Ishikawa (cell line): ENCODE data around the gene STK32C.
A peak's percentile ranks its signal among the peaks of the same experiment; 100 is the strongest.

Experiments used
- CEBPB ChIP-seq: IDR thresholded peaks from 2 replicates; pipeline ENCODE4 v1.6.1; 2012
- CREB1 ChIP-seq: IDR thresholded peaks from 2 replicates; pipeline ENCODE4 v1.6.1; 2012; ENCODE audit warnings: low read depth
- EGR1 ChIP-seq: IDR thresholded peaks from 2 replicates; pipeline ENCODE4 v1.6.1; 2012
- EP300 ChIP-seq: IDR thresholded peaks from 2 replicates; pipeline ENCODE4 v1.6.1; 2012; ENCODE audit warnings: borderline replicate concordance
- FOXM1 ChIP-seq: IDR thresholded peaks from 2 replicates; pipeline ENCODE4 v1.6.1; 2012; ENCODE audit warnings: low read depth, borderline replicate concordance
- NFIC ChIP-seq: IDR thresholded peaks from 2 replicates; pipeline ENCODE4 v1.6.1; 2012
- TAF1 ChIP-seq: IDR thresholded peaks from 2 replicates; pipeline ENCODE4 v1.6.1; 2012; ENCODE audit warnings: low read depth, mild to moderate bottlenecking
- TCF12 ChIP-seq: IDR thresholded peaks from 2 replicates; pipeline ENCODE4 v1.6.1; 2012; ENCODE audit warnings: low read depth
- TEAD4 ChIP-seq: IDR thresholded peaks from 2 replicates; pipeline ENCODE4 v1.6.1; 2012
- YY1 ChIP-seq: IDR thresholded peaks from 2 replicates; pipeline ENCODE4 v1.6.1; 2012; ENCODE audit warnings: low read depth
- ZBTB7A ChIP-seq: IDR thresholded peaks from 2 replicates; pipeline ENCODE4 v1.6.1; 2012; ENCODE audit warnings: low read depth
- TF ChIP-seq, protein P1 (sequence below): IDR thresholded peaks from 2 replicates; pipeline ENCODE4 v1.6.1; 2012
- TF ChIP-seq, protein P2 (sequence below): IDR thresholded peaks from 2 replicates; pipeline ENCODE4 v1.6.1; 2012; ENCODE audit warnings: low read depth, mild to moderate bottlenecking
- TF ChIP-seq, protein P3 (sequence below): IDR thresholded peaks from 2 replicates; pipeline ENCODE4 v1.6.1; 2012

STK32C gene

DNA sequence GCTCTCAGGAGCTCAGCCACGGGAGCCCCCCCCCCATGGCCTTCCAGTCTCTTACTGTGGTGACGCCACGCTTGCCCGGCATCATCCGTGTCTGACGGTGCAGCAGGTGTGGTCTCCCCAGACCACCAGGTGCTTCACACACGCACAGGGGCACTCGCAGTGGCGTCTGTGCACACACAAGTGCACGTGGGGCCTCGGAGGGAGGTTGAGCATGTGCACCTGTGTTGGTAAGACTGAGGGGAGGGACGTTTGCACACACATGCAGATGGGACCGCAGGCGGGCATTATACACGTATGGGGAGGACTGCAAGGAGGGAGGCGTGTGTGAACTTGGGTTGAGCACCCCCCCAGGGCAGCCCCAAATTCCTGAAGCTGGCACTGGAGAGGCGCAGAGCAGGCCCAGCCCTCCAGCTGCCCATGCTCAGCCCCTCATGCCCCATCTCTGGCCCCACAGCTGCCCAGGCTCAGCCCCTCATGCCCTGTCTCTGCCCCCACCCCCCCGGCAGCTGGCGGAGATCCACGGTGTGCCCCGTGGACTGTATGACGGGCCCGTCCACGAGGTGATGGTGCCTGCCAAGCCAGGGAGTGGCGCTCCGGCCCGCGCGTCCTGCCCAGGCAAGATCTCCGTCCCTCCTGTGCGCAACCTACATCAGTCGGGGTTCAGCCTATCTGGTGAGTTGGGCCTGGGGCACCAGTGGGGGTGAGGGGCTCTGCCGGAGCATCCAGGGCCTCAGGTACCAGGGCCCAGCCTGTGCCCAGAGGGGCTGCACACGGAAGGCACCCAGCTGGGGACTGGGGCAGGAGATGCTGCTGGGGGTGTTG, 104.3 kb downstream of the STK32C start:
- TF ChIP-seq ZBTB7A (no peak), YY1 (no peak), CREB1 (no peak), EGR1 (no peak), CEBPB (no peak), EP300 (no peak)

- no peak for TF ChIP-seq TCF12
These were observed 105.4 kb downstream of the STK32C start for GRCh38 chr10:132202070-132202970.

- TF ChIP-seq ZBTB7A (0 out of 2 replicates have a peak, but pooled peaks have one; percentile 40), CREB1 (no peak)
These were observed 106.4 kb downstream of the STK32C start for GRCh38 chr10:132201111-132201969.

DNA sequence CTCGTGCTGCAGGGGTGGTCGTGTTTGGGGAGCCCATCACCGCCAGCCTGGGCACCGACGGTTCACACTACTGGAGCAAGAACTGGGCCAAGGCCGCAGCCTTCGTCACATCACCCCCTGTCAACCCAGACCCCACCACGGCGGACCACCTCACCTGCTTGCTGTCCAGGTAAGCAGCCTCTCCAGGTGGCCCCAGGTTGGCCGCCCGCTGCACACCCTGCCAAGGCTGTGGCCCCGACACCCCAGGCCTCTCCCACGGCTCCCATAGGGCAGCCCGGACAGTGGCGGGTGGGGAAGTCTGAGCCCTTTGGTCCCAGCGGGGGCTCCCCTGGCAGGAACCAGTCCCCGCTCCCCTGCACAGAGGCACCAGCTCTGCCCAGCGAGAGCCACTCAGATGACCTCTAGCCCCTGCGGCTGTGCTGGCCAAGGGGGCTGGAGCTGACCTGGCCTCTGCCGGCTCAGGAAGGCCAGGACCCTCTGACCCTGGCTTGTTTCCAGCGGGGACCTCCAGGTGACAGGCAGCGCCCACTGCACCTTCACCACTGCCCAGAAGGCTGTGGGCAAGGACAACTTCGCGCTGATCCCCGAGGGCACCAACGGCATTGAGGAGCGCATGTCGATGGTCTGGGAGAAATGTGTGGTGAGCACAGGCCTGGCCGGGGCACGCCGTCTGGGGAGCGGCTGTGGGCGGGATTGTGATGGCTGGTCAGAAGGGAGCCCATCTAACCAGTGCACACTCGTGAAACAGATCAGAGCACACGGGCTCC, 107.2 kb downstream of the STK32C start:
- TF ChIP-seq TEAD4: no peak
- TF ChIP-seq, protein P1, sequence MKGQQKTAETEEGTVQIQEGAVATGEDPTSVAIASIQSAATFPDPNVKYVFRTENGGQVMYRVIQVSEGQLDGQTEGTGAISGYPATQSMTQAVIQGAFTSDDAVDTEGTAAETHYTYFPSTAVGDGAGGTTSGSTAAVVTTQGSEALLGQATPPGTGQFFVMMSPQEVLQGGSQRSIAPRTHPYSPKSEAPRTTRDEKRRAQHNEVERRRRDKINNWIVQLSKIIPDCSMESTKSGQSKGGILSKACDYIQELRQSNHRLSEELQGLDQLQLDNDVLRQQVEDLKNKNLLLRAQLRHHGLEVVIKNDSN: no peak
- TF ChIP-seq EP300: no peak
- no peak for TF ChIP-seq EGR1
- TF ChIP-seq, protein P2, sequence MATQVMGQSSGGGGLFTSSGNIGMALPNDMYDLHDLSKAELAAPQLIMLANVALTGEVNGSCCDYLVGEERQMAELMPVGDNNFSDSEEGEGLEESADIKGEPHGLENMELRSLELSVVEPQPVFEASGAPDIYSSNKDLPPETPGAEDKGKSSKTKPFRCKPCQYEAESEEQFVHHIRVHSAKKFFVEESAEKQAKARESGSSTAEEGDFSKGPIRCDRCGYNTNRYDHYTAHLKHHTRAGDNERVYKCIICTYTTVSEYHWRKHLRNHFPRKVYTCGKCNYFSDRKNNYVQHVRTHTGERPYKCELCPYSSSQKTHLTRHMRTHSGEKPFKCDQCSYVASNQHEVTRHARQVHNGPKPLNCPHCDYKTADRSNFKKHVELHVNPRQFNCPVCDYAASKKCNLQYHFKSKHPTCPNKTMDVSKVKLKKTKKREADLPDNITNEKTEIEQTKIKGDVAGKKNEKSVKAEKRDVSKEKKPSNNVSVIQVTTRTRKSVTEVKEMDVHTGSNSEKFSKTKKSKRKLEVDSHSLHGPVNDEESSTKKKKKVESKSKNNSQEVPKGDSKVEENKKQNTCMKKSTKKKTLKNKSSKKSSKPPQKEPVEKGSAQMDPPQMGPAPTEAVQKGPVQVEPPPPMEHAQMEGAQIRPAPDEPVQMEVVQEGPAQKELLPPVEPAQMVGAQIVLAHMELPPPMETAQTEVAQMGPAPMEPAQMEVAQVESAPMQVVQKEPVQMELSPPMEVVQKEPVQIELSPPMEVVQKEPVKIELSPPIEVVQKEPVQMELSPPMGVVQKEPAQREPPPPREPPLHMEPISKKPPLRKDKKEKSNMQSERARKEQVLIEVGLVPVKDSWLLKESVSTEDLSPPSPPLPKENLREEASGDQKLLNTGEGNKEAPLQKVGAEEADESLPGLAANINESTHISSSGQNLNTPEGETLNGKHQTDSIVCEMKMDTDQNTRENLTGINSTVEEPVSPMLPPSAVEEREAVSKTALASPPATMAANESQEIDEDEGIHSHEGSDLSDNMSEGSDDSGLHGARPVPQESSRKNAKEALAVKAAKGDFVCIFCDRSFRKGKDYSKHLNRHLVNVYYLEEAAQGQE: no peak
- no peak for TF ChIP-seq YY1
- TF ChIP-seq ZBTB7A: 0 out of 2 replicates have a peak, but pooled peaks have one; percentile 15

- TF ChIP-seq YY1 (no peak), TCF12 (no peak), FOXM1 (no peak), NFIC (no peak), EP300 (no peak), CEBPB (no peak), TAF1 (no peak), CREB1 (no peak)
- TF ChIP-seq, protein P3, sequence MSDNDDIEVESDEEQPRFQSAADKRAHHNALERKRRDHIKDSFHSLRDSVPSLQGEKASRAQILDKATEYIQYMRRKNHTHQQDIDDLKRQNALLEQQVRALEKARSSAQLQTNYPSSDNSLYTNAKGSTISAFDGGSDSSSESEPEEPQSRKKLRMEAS: no peak
- TF ChIP-seq, protein P1: no peak
These were observed 107.9 kb downstream of the STK32C start for GRCh38 chr10:132199854-132200311.

- no peak for TF ChIP-seq FOXM1
These were observed 108.4 kb downstream of the STK32C start for GRCh38 chr10:132199268-132199853.
